ENCODE data around the gene SLC15A1. TPM values are rescaled to one million over a fixed set of nuclear protein-coding genes. Genes with fewer than 3 reads are reported as not detected.

Gene SLC15A1
- total RNA-seq, 2 experiments from 2014 or later: not detected

GRCh38 chr13:98746968-98747367, 5.5 kb downstream of the SLC15A1 start:
- no peaks in the 10 kb centered on the region for H3K36me3 Mint-ChIP-seq
- no peak overlapping the region for H3K27ac Mint-ChIP-seq
- no peaks in the 10 kb centered on the region for H3K9me3 Mint-ChIP-seq
- peaks cover 23% of the 10 kb centered on the region for H3K27me3 Mint-ChIP-seq
- no peak overlapping the region for H3K4me3 Mint-ChIP-seq
- DNase-seq: no peak
- H3K4me1 Mint-ChIP-seq: peaks cover 2% of the 10 kb centered on the region

GRCh38 chr13:98743377-98743776, 9.1 kb downstream of the SLC15A1 start:
- H3K36me3 Mint-ChIP-seq: no peaks in the 10 kb centered on the region
- DNase-seq: no peak
- peaks cover 3% of the 10 kb centered on the region for H3K9me3 Mint-ChIP-seq
- no peak overlapping the region for H3K4me3 Mint-ChIP-seq
- no peaks in the 10 kb centered on the region for H3K4me1 Mint-ChIP-seq
- no peak overlapping the region for H3K27ac Mint-ChIP-seq
- H3K27me3 Mint-ChIP-seq: no peaks in the 10 kb centered on the region

- DNase-seq: no peak
- Mint-ChIP-seq H3K27ac (no peak overlapping the region), H3K36me3 (no peaks in the 10 kb centered on the region), H3K4me3 (no peak overlapping the region), H3K4me1 (no peaks in the 10 kb centered on the region), H3K27me3 (no peaks in the 10 kb centered on the region), H3K9me3 (peaks cover 3% of the 10 kb centered on the region)
Measured at GRCh38 chr13:98742961-98743360, 9.5 kb downstream of the SLC15A1 start.

GRCh38 chr13:98741741-98742435, 10.6 kb downstream of the SLC15A1 start:
- no peak for DNase-seq
- Mint-ChIP-seq H3K4me1 (no peaks in the 10 kb centered on the region), H3K27me3 (no peaks in the 10 kb centered on the region), H3K27ac (no peak overlapping the region), H3K9me3 (peaks cover 9% of the 10 kb centered on the region), H3K4me3 (no peak overlapping the region), H3K36me3 (no peaks in the 10 kb centered on the region)

GRCh38 chr13:98740131-98740530, 12.3 kb downstream of the SLC15A1 start:
- H3K4me3 Mint-ChIP-seq: no peak overlapping the region
- H3K36me3 Mint-ChIP-seq: no peaks in the 10 kb centered on the region
- H3K9me3 Mint-ChIP-seq: peaks cover 9% of the 10 kb centered on the region
- DNase-seq: no peak
- no peaks in the 10 kb centered on the region for H3K27me3 Mint-ChIP-seq
- H3K4me1 Mint-ChIP-seq: no peaks in the 10 kb centered on the region
- H3K27ac Mint-ChIP-seq: no peak overlapping the region

- peaks cover 9% of the 10 kb centered on the region for H3K9me3 Mint-ChIP-seq
- no peak overlapping the region for H3K4me3 Mint-ChIP-seq
Measured at GRCh38 chr13:98738993-98739392, 13.5 kb downstream of the SLC15A1 start.

GRCh38 chr13:98738213-98738612, 14.3 kb downstream of the SLC15A1 start:
- no peak for DNase-seq
- H3K9me3 Mint-ChIP-seq: peaks cover 9% of the 10 kb centered on the region
- H3K27ac Mint-ChIP-seq: no peak overlapping the region
- no peaks in the 10 kb centered on the region for H3K4me1 Mint-ChIP-seq
- no peaks in the 10 kb centered on the region for H3K36me3 Mint-ChIP-seq
- no peaks in the 10 kb centered on the region for H3K27me3 Mint-ChIP-seq
- no peak overlapping the region for H3K4me3 Mint-ChIP-seq

More at GRCh38 chr13:98738993-98739392, 13.5 kb downstream of the SLC15A1 start:
- Mint-ChIP-seq H3K4me1 (no peaks in the 10 kb centered on the region), H3K27ac (no peak overlapping the region), H3K36me3 (no peaks in the 10 kb centered on the region), H3K27me3 (no peaks in the 10 kb centered on the region)
- DNase-seq: no peak

- Mint-ChIP-seq H3K27me3 (peaks cover 7% of the 10 kb centered on the region), H3K4me1 (peaks cover 5% of the 10 kb centered on the region), H3K4me3 (no peak overlapping the region), H3K9me3 (no peaks in the 10 kb centered on the region), H3K36me3 (no peaks in the 10 kb centered on the region), H3K27ac (no peak overlapping the region)
- no peak for DNase-seq
Measured at GRCh38 chr13:98731925-98732324, 20.5 kb downstream of the SLC15A1 start.

- Mint-ChIP-seq H3K36me3 (no peaks in the 10 kb centered on the region), H3K4me1 (peaks cover 5% of the 10 kb centered on the region), H3K4me3 (no peak overlapping the region), H3K27me3 (peaks cover 7% of the 10 kb centered on the region), H3K9me3 (no peaks in the 10 kb centered on the region), H3K27ac (no peak overlapping the region)
- no peak for DNase-seq
Measured at GRCh38 chr13:98731038-98731437, 21.4 kb downstream of the SLC15A1 start.

- no peaks in the 10 kb centered on the region for H3K9me3 Mint-ChIP-seq
- H3K36me3 Mint-ChIP-seq: no peaks in the 10 kb centered on the region
- H3K27ac Mint-ChIP-seq: no peak overlapping the region
- H3K27me3 Mint-ChIP-seq: peaks cover 7% of the 10 kb centered on the region
- H3K4me3 Mint-ChIP-seq: no peak overlapping the region
- peaks cover 5% of the 10 kb centered on the region for H3K4me1 Mint-ChIP-seq
- DNase-seq: no peak
Measured at GRCh38 chr13:98730441-98730840, 22.0 kb downstream of the SLC15A1 start.

- no peak overlapping the region for H3K4me3 Mint-ChIP-seq
- H3K27ac Mint-ChIP-seq: peak overlapping the region; percentile 26
- H3K9me3 Mint-ChIP-seq: no peaks in the 10 kb centered on the region
- no peak for DNase-seq
- no peaks in the 10 kb centered on the region for H3K36me3 Mint-ChIP-seq
- H3K27me3 Mint-ChIP-seq: peaks cover 7% of the 10 kb centered on the region
- peaks cover 5% of the 10 kb centered on the region for H3K4me1 Mint-ChIP-seq
Measured at GRCh38 chr13:98729658-98730057, 22.8 kb downstream of the SLC15A1 start.

GRCh38 chr13:98722958-98723357, 29.5 kb downstream of the SLC15A1 start:
- Mint-ChIP-seq H3K36me3 (no peaks in the 10 kb centered on the region), H3K4me3 (no peak overlapping the region), H3K4me1 (no peaks in the 10 kb centered on the region), H3K27me3 (peaks cover 3% of the 10 kb centered on the region), H3K9me3 (no peaks in the 10 kb centered on the region), H3K27ac (no peak overlapping the region)
- DNase-seq: no peak

- H3K27me3 Mint-ChIP-seq: peaks cover 3% of the 10 kb centered on the region
- no peak for DNase-seq
- H3K4me1 Mint-ChIP-seq: no peaks in the 10 kb centered on the region
- no peaks in the 10 kb centered on the region for H3K9me3 Mint-ChIP-seq
- no peaks in the 10 kb centered on the region for H3K36me3 Mint-ChIP-seq
- no peak overlapping the region for H3K4me3 Mint-ChIP-seq
- no peak overlapping the region for H3K27ac Mint-ChIP-seq
Measured at GRCh38 chr13:98721825-98722510, 30.5 kb downstream of the SLC15A1 start.

- DNase-seq: no peak
- H3K4me3 Mint-ChIP-seq: no peak overlapping the region
- no peaks in the 10 kb centered on the region for H3K9me3 Mint-ChIP-seq
- H3K4me1 Mint-ChIP-seq: no peaks in the 10 kb centered on the region
- no peak overlapping the region for H3K27ac Mint-ChIP-seq
- H3K36me3 Mint-ChIP-seq: no peaks in the 10 kb centered on the region
- H3K27me3 Mint-ChIP-seq: peaks cover 3% of the 10 kb centered on the region
Measured at GRCh38 chr13:98719527-98720250, 32.8 kb downstream of the SLC15A1 start.

- Mint-ChIP-seq H3K4me3 (no peak overlapping the region), H3K27me3 (no peaks in the 10 kb centered on the region), H3K4me1 (no peaks in the 10 kb centered on the region), H3K27ac (no peak overlapping the region), H3K9me3 (no peaks in the 10 kb centered on the region), H3K36me3 (no peaks in the 10 kb centered on the region)
- no peak for DNase-seq
Measured at GRCh38 chr13:98717891-98718290, 34.6 kb downstream of the SLC15A1 start.

Data from activated naive CD8-positive, alpha-beta T cell treated with anti-CD3 and anti-CD28 coated beads for 36 hours (primary cell).